ENCODE data around the gene DYNLT4.
"Not testable (repeated sequence)": the region's sequence is repeated elsewhere in the genome, so short reads cannot be mapped to it uniquely, and the experiment has no call there.

Gene DYNLT4

GRCh38 chr1:44808938-44809917 lies 2.1 kb upstream of the DYNLT4 start:
- DNase-seq (ENCODE audit: low spot score): peak; percentile 59

- DNase-seq (ENCODE audit: low spot score): peak; percentile 78
These were observed 1.1 kb upstream of the DYNLT4 start, which contains the start of gene BTBD19 for GRCh38 chr1:44808063-44808937. TSS of gene BTBD19 (plus strand) at chr1:44808523. CDS start at chr1:44808821, 298 bp downstream.

DNA sequence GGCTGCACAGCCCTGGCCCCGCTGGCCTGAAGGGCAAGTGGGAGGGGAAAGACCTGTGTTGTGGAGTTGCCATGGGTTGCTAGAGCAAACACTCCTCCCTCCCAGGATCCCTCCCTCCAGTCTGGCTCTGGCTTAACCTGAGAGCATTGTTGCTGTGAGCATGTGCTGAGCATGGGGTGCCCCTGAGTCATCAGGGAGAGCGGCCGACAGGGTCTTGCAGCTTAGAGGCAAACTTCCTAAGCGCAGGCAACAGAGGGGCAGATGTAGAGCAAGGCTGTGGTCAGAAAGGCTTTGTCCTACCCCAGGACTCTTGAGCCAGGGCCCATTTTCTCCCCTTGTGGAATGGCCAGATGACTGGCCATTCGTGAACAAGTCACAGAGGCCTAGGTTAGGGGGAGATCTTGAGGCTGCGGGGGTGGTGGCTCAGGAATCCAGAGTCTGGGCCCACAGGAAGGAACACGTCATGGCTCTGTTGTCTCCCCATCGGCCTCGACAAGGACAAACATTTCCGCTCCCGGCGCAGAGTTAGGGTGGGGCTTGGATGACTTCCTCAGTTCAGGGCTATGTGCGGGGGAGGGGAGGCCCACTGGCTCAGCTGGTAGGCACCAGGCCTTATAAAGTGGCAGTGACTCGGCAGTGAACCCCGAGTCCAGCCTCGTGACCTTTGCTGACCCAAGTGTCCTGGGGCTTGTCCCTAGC lies 362 bp upstream of the DYNLT4 start:
- peak; percentile 100 for DNase-seq (ENCODE audit: low spot score)

DNA sequence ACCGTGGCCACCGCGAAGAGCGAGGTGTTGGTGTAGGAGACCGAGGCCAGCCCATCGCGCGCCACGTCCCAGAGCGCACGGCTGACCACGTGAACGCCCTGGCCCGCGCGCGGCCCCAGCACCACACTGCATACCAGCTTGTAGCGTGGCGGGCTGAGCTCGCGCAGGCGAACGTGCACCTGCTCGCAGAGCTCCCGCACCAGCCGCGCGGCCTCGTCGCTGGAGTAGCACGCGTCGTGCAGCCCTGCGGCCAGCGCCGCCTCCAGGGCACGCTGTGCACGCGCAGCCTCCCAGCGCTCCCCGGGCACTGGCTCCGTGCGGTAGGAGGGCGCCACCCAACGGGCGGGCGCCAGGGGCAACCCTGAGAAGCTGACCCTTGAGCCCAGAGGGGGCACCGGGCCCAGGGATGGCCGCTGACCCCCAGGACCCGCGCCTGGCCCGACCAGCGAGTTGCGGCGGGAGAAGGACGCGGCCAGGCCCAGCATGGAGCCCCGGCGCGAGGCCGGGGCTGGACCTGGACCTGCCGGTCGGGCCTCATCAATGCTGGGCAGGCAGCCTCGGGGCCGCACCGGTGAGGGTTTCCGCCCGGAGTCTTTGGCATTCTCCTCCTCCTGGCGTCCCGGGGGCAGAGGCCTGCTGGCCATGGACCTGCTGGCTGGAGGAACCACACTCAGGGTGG lies 987 bp downstream of the DYNLT4 start:
- no peak for DNase-seq (ENCODE audit: low spot score)

DNA sequence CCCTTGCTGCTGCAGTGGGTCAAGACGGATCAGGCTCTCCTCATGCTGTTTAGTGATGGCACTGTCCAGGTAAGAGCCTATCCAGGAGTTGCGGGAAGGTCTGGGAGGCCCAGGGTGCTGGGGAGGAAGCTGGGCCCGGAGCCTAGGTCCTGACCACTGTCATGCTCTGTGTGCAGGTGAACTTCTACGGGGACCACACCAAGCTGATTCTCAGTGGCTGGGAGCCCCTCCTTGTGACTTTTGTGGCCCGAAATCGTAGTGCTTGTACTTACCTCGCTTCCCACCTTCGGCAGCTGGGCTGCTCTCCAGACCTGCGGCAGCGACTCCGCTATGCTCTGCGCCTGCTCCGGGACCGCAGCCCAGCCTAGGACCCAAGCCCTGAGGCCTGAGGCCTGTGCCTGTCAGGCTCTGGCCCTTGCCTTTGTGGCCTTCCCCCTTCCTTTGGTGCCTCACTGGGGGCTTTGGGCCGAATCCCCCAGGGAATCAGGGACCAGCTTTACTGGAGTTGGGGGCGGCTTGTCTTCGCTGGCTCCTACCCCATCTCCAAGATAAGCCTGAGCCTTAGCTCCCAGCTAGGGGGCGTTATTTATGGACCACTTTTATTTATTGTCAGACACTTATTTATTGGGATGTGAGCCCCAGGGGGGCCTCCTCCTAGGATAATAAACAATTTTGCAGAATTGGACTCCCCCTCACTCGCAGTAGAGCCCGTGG lies 1.7 kb downstream of the DYNLT4 start:
- DNase-seq (ENCODE audit: low spot score): no peak

GRCh38 chr1:44803312-44804095 lies 3.6 kb downstream of the DYNLT4 start:
- DNase-seq (ENCODE audit: low spot score): peak; percentile 87

GRCh38 chr1:44803062-44803311 lies 4.2 kb downstream of the DYNLT4 start:
- DNase-seq (ENCODE audit: low spot score): no peak

GRCh38 chr1:44802306-44803061 lies 4.7 kb downstream of the DYNLT4 start:
- DNase-seq (ENCODE audit: low spot score): no peak

- peak; percentile 41 for DNase-seq (ENCODE audit: low spot score)
These were observed 5.5 kb downstream of the DYNLT4 start for GRCh38 chr1:44801491-44802305.

- peak; percentile 98 for DNase-seq (ENCODE audit: low spot score)
These were observed 7.2 kb downstream of the DYNLT4 start, which contains the start of gene PLK3 for GRCh38 chr1:44799770-44800584. TSS of gene PLK3 (plus strand) at chr1:44800377. CDS start at chr1:44800464, 87 bp downstream.

GRCh38 chr1:44798481-44799365 lies 8.4 kb downstream of the DYNLT4 start:
- no peak for DNase-seq (ENCODE audit: low spot score)

- DNase-seq (ENCODE audit: low spot score): not testable (repeated sequence)
These were observed 9.3 kb downstream of the DYNLT4 start for GRCh38 chr1:44797886-44798285.

- no peak for DNase-seq (ENCODE audit: low spot score)
These were observed 14.2 kb downstream of the DYNLT4 start for GRCh38 chr1:44792736-44793502.

- no peak for DNase-seq (ENCODE audit: low spot score)
These were observed 16.0 kb downstream of the DYNLT4 start for GRCh38 chr1:44790968-44791801.
